ENCODE results near the gene FAM83B. TPM values are rescaled to one million over a fixed set of nuclear protein-coding genes. Genes with fewer than 3 reads are reported as not detected.

Gene FAM83B
- total RNA-seq, 4 donors from 2014 or later = 57.8 to 88.9 (median 59.8) TPM

GRCh38 chr6:54897462-54898189 is 51.1 kb downstream of the FAM83B start:
- WGBS, 2 donors = 43 to 50% methylated on average over 2 of the region's 2 CpGs
- H3K4me3 ChIP-seq = no peak overlapping the region
- TF ChIP-seq CTCF (IDR thresholded peaks at IDR 0.05) (no peak), POLR2A (IDR thresholded peaks at IDR 0.05) (no peak)
- H3K36me3 ChIP-seq = peaks cover 0 to 18% (median 0%) of the 10 kb centered on the region in 3 donors
- intact Hi-C loops (cut with DNase I) = no loop called here
- no peak overlapping the region for H3K27ac ChIP-seq
- no peak for DNase-seq
- H3K9me3 ChIP-seq = no peaks in the 10 kb centered on the region
- no peaks in the 10 kb centered on the region for H3K4me1 ChIP-seq
- no peaks in the 10 kb centered on the region for H3K27me3 ChIP-seq

DNA sequence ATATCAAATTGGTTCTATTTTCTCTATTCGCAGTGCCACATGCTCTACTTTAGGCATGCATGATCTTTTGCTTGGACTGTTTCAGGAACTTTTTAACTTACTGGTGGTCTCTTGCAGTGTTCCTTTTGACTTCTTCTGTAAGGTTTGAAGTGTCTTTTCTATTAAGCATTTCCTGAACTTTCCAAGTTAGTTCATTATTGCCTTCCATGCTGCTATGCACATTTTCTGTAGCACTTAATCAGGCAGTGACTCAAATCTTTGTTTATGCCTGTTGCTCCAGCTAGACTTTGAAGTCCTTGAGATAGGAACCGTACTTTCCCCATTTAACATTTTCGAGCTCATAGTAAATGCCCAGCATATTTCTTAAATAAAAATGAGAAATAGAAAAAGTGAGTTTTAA is 52.2 kb downstream of the FAM83B start:
- WGBS, 2 donors = 74 to 88% methylated on average over 3 of the region's 3 CpGs
- Histone ChIP-seq H3K9me3 (no peaks in the 10 kb centered on the region), H3K36me3 (peaks cover 0 to 18% (median 0%) of the 10 kb centered on the region in 3 donors), H3K4me1 (no peaks in the 10 kb centered on the region), H3K4me3 (no peak overlapping the region), H3K27ac (no peak overlapping the region), H3K27me3 (no peaks in the 10 kb centered on the region)
- no peak for TF ChIP-seq CTCF (IDR thresholded peaks at IDR 0.05)
- no peak for TF ChIP-seq POLR2A (IDR thresholded peaks at IDR 0.05)
- intact Hi-C loops (cut with DNase I) = no loop called here
- DNase-seq = no peak

DNA sequence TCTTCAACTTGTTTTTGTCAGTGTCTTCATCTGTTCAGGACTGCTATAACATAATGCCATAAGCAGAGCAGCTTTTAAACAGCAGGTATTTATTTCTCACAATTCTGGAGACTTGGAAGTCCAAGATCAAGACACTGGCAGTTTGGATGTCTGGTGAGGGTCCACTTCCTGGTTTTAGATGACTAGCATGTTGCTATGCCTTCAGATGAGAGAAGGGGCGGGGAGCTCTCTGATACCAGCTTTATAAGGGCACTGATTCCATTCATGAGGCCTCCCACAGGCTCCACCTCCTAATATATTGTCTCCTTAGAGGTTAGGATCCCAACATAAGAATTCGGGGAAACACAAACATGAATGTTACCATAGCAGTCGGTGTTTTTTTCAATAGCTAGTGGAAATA is 52.9 kb downstream of the FAM83B start:
- Histone ChIP-seq H3K9me3 (no peaks in the 10 kb centered on the region), H3K27me3 (no peaks in the 10 kb centered on the region), H3K36me3 (peaks cover 0 to 18% (median 0%) of the 10 kb centered on the region in 3 donors), H3K27ac (no peak overlapping the region), H3K4me3 (no peak overlapping the region), H3K4me1 (no peaks in the 10 kb centered on the region)
- intact Hi-C loops (cut with DNase I) = no loop called here
- DNase-seq = no peak
- WGBS, 2 donors = 76 to 96% methylated on average over 3 of the region's 3 CpGs
- TF ChIP-seq POLR2A (IDR thresholded peaks at IDR 0.05) (no peak), CTCF (IDR thresholded peaks at IDR 0.05) (no peak)

DNA sequence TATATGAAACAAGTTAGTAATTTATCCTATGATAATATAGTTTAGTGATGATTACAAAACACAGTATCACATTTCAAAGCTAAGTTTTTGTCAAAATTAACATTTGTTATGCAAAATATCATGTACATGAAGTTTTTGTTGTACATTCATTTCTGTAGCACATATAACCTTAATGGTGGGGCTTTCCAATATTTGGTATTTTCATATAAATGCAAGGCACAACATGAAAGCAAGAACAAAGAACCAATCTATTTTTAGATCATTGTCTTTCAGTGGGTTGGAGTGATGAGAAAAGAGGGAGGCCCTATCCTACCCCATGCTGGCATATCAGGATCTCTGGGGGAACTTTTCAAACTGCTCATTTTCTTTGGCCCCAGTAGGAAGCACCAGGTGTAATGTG is 53.4 kb downstream of the FAM83B start:
- H3K27ac ChIP-seq = no peak overlapping the region
- intact Hi-C loops (cut with DNase I) = no loop called here
- H3K36me3 ChIP-seq = peaks cover 0 to 18% (median 0%) of the 10 kb centered on the region in 3 donors
- DNase-seq = no peak
- no peaks in the 10 kb centered on the region for H3K4me1 ChIP-seq
- no peaks in the 10 kb centered on the region for H3K9me3 ChIP-seq
- H3K27me3 ChIP-seq = no peaks in the 10 kb centered on the region
- H3K4me3 ChIP-seq = no peak overlapping the region
- TF ChIP-seq POLR2A (IDR thresholded peaks at IDR 0.05) = no peak
- no peak for TF ChIP-seq CTCF (IDR thresholded peaks at IDR 0.05)

- H3K4me3 ChIP-seq = no peak overlapping the region
- no peaks in the 10 kb centered on the region for H3K4me1 ChIP-seq
- TF ChIP-seq CTCF (IDR thresholded peaks at IDR 0.05) = no peak
- TF ChIP-seq POLR2A (IDR thresholded peaks at IDR 0.05) = no peak
- DNase-seq = no peak
- intact Hi-C loops (cut with DNase I) = no loop called here
- H3K36me3 ChIP-seq = peaks cover 0 to 18% (median 0%) of the 10 kb centered on the region in 3 donors
- no peaks in the 10 kb centered on the region for H3K9me3 ChIP-seq
- 77 to 92% methylated on average over 2 of the region's 2 CpGs for WGBS, 2 donors
- H3K27ac ChIP-seq = no peak overlapping the region
- no peaks in the 10 kb centered on the region for H3K27me3 ChIP-seq
Observed at GRCh38 chr6:54900666-54901065, 54.1 kb downstream of the FAM83B start.

Data from esophagus squamous epithelium (tissue), 5 donors.